ENCODE results near the gene PDXK.

The PDXK gene

GRCh38 chr21:43783098-43783700, 64.3 kb downstream of the PDXK start:
- H3K4me3 ChIP-seq (replicated peaks in 1 of 2; ENCODE audit: low read depth in 2 of 2, low read length in 2 of 2): no peak overlapping the region
- no peak for TF ChIP-seq CTCF (IDR thresholded peaks at IDR 0.05; ENCODE audit: low read depth, low read length)
- DNase-seq (ENCODE audit: low read depth in 2 of 2): peak in 1 of 2 donors; percentile 34

GRCh38 chr21:43785134-43785533, 66.2 kb downstream of the PDXK start:
- no peak overlapping the region for H3K4me3 ChIP-seq (replicated peaks in 1 of 2; ENCODE audit: low read depth in 2 of 2, low read length in 2 of 2)
- no peak for TF ChIP-seq CTCF (IDR thresholded peaks at IDR 0.05; ENCODE audit: low read depth, low read length)
- DNase-seq (ENCODE audit: low read depth in 2 of 2): no peak

GRCh38 chr21:43786300-43786806, 67.4 kb downstream of the PDXK start:
- TF ChIP-seq CTCF (IDR thresholded peaks at IDR 0.05; ENCODE audit: low read depth, low read length): no peak
- DNase-seq (ENCODE audit: low read depth in 2 of 2): no peak
- no peak overlapping the region for H3K4me3 ChIP-seq (replicated peaks in 1 of 2; ENCODE audit: low read depth in 2 of 2, low read length in 2 of 2)

GRCh38 chr21:43786807-43787440, 68.0 kb downstream of the PDXK start:
- no peak overlapping the region for H3K4me3 ChIP-seq (replicated peaks in 1 of 2; ENCODE audit: low read depth in 2 of 2, low read length in 2 of 2)
- TF ChIP-seq CTCF (IDR thresholded peaks at IDR 0.05; ENCODE audit: low read depth, low read length): no peak
- DNase-seq (ENCODE audit: low read depth in 2 of 2): no peak

GRCh38 chr21:43789276-43790009, 70.5 kb downstream of the PDXK start, which contains the start of gene RRP1:
TSS of gene RRP1 (plus strand) at chr21:43789577. CDS start at chr21:43789630, 53 bp downstream.
- TF ChIP-seq CTCF (IDR thresholded peaks at IDR 0.05; ENCODE audit: low read depth, low read length): peak; percentile 44
- peak; percentile 84 to 90 for DNase-seq (ENCODE audit: low read depth in 2 of 2)
- H3K4me3 ChIP-seq (replicated peaks in 1 of 2; ENCODE audit: low read depth in 2 of 2, low read length in 2 of 2): peak within 1 kb of the TSS; percentile 94 to 99

GRCh38 chr21:43790010-43790524, 71.1 kb downstream of the PDXK start:
- peak overlapping the region; percentile 94 to 99 for H3K4me3 ChIP-seq (replicated peaks in 1 of 2; ENCODE audit: low read depth in 2 of 2, low read length in 2 of 2)
- TF ChIP-seq CTCF (IDR thresholded peaks at IDR 0.05; ENCODE audit: low read depth, low read length): no peak
- no peak for DNase-seq (ENCODE audit: low read depth in 2 of 2)

All from cardiac fibroblast (primary cell).